Liver (tissue), 3 donors: Measurements from ENCODE around the gene ARPC1A.

Experiments
- HNF4G ChIP-seq: IDR thresholded peaks from 2 replicates; pipeline ENCODE4 v1.6.1; 2016; ENCODE audit warnings: antibody characterized with exemption
- REST ChIP-seq: IDR thresholded peaks from 2 replicates; pipeline ENCODE4 v1.6.1; 2016; ENCODE audit warnings: antibody characterized with exemption, mild to moderate bottlenecking
- RXRA ChIP-seq, 2 donors: IDR thresholded peaks; 2 replicates each; pipeline ENCODE4 v1.6.1; 2017 to 2018; ENCODE audit warnings: antibody characterized with exemption in 2 of 2, mild to moderate bottlenecking in 1 of 2
- TF ChIP-seq, protein P1 (sequence below): IDR thresholded peaks from 2 replicates; pipeline ENCODE4 v1.6.1; 2016; ENCODE audit warnings: antibody characterized with exemption
- TF ChIP-seq, protein P2 (sequence below): fragments of 150-350 bp; IDR thresholded peaks from 2 replicates; pipeline ENCODE4 v1.5.1; 2017; ENCODE audit warnings: improper control_type of control experiment, low read depth, low read length; ENCODE audit not compliant: missing input control
- TF ChIP-seq, protein P3 (sequence below): IDR thresholded peaks from 2 replicates; pipeline ENCODE4 v1.6.1; 2016; ENCODE audit warnings: antibody characterized with exemption
- donor health status: healthy.
- donor health status: healthy.

GRCh38 chr7:99379043-99379577, 53.4 kb downstream of the ARPC1A start:
- TF ChIP-seq RXRA (IDR thresholded peaks at IDR 0.05) = peak in 1 of 2 donors; percentile 31
- TF ChIP-seq, protein P1, sequence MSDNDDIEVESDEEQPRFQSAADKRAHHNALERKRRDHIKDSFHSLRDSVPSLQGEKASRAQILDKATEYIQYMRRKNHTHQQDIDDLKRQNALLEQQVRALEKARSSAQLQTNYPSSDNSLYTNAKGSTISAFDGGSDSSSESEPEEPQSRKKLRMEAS = no peak
- no peak for TF ChIP-seq REST
- TF ChIP-seq, protein P2, sequence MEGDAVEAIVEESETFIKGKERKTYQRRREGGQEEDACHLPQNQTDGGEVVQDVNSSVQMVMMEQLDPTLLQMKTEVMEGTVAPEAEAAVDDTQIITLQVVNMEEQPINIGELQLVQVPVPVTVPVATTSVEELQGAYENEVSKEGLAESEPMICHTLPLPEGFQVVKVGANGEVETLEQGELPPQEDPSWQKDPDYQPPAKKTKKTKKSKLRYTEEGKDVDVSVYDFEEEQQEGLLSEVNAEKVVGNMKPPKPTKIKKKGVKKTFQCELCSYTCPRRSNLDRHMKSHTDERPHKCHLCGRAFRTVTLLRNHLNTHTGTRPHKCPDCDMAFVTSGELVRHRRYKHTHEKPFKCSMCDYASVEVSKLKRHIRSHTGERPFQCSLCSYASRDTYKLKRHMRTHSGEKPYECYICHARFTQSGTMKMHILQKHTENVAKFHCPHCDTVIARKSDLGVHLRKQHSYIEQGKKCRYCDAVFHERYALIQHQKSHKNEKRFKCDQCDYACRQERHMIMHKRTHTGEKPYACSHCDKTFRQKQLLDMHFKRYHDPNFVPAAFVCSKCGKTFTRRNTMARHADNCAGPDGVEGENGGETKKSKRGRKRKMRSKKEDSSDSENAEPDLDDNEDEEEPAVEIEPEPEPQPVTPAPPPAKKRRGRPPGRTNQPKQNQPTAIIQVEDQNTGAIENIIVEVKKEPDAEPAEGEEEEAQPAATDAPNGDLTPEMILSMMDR = no peak
- TF ChIP-seq, protein P3, sequence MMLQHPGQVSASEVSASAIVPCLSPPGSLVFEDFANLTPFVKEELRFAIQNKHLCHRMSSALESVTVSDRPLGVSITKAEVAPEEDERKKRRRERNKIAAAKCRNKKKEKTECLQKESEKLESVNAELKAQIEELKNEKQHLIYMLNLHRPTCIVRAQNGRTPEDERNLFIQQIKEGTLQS = no peak
- TF ChIP-seq HNF4G = no peak
